ENCODE results near the gene MBTPS1.

- TF ChIP-seq CTCF (IDR thresholded peaks at IDR 0.05) (no peak), POLR2A (IDR thresholded peaks at IDR 0.05) (no peak)
Measured at GRCh38 chr16:84005391-84005790, 111.4 kb downstream of the MBTPS1 start.

Measured in esophagus squamous epithelium (tissue), 4 donors.